Ovary (tissue), 9 donors: ENCODE data around the gene OR13C2. TPM values are rescaled to one million over a fixed set of nuclear protein-coding genes. Genes with fewer than 3 reads are reported as not detected.

Experiments
- DNase-seq, 5 donors: peaks; one replicate each; pipeline ENCODE4 v3.0.0-alpha.2; 2019 to 2020
- H3K27ac ChIP-seq, 2 donors: fragments of 200-600 bp; one replicate each; pipeline versions ENCODE4 v1.5.1 to v1.8.0; 2019 to 2022
- H3K27me3 ChIP-seq: fragments of 200-600 bp; one replicate; pipeline ENCODE4 v1.8.0; 2022
- H3K36me3 ChIP-seq: fragments of 200-600 bp; sonication (generic); one replicate; pipeline ENCODE4 v1.5.1; 2019
- H3K4me1 ChIP-seq: one replicate; pipeline ENCODE4 v1.8.1; 2013; ENCODE audit warnings: mild to moderate bottlenecking, moderate library complexity; ENCODE audit not compliant: insufficient read depth
- H3K4me3 ChIP-seq: fragments of 200-600 bp; sonication (generic); one replicate; pipeline ENCODE4 v1.5.1; 2017
- H3K9me3 ChIP-seq, 2 donors: fragments of 200-600 bp in 1 of 2; sonication (generic) in 1 of 2; one replicate each; pipeline versions ENCODE4 v1.5.1 to v1.8.1; 2013 to 2019; ENCODE audit warnings: mild to moderate bottlenecking in 1 of 2, moderate library complexity in 1 of 2
- CTCF ChIP-seq, 3 donors: fragments of 450-650 bp in 2 of 3; fragments of 200-600 bp in 1 of 3; IDR thresholded peaks; one replicate each; pipeline versions ENCODE4 v1.5.1 to v1.8.0; 2016 to 2022; ENCODE audit warnings: antibody characterized with exemption in 3 of 3, mild to moderate bottlenecking in 1 of 3
- EP300 ChIP-seq: sonication (generic); formaldehyde crosslinking; IDR thresholded peaks from one replicate; pipeline ENCODE4 v1.6.1; 2017; ENCODE audit warnings: antibody characterized with exemption
- POLR2A ChIP-seq: fragments of 450-650 bp; IDR thresholded peaks from one replicate; pipeline ENCODE4 v1.6.1; 2017; ENCODE audit warnings: antibody characterized with exemption, mild to moderate bottlenecking, moderate library complexity
- WGBS, 3 donors: extraction: QIAGEN DNeasy Blood & Tissue Kit in 1 of 3; methylation state at CpG; one replicate each; pipeline versions ENCODE4 v1.1.5 to v1.1.7; 2013 to 2017; 5-methylcytosine and 5-hydroxymethylcytosine counted together
- intact Hi-C, 4 donors: fragments of 100-400 bp; cut with DNase I; formaldehyde crosslinking; loops; one replicate each; pipeline versions ENCODE4 v1.11.0 to v1.15.1; 2022 to 2023
- polyA plus RNA-seq, 2 donors: library from polyadenylated mRNA; stranded (reverse); fragments of 200-250 nt in 1 of 2; fragments of 350-450 nt in 1 of 2; fragmentation: Illumina TruSeq in 1 of 2; extraction: RNeasy Lipid Tissue Mini Kit (QIAGEN cat#74804) in 1 of 2; gene quantifications; one replicate each; pipeline ENCODE4 v1.2.3, GENCODE V29; 2013 to 2014
- total RNA-seq, 7 donors: library from RNA; depleted of rRNA in 2 of 7; stranded (reverse); fragments of >200 nt in 2 of 7; fragmentation: NEBNext Ultra II Directional in 3 of 7; extraction: Animal tissue kit (Norgen Biotek cat#: 25700) in 3 of 7; gene quantifications; one replicate each; pipeline versions ENCODE4 v1.1.0 to v1.2.4, GENCODE V29; 2016 to 2023
- donor health status: DM: no; HTN: no; CAD: no; lungs with moderate emphysema.
- donor health status: DM: no; HTN: no; CAD: no.
- donor health status: Bipolar disorder and iron deficiency.
- donor health status: DM: yes; HTN: yes; CAD: no.
- donor health status: DM: no; HTN: no; CAD: no.
- donor health status: DM: yes; HTN: yes; CAD: no.

Gene OR13C2
- total and polyA plus RNA-seq, 9 donors: not detected

- Histone ChIP-seq H3K4me1 (no peaks in the 10 kb centered on the region), H3K4me3 (no peak overlapping the region), H3K36me3 (no peaks in the 10 kb centered on the region), H3K9me3 (no peaks in the 10 kb centered on the region), H3K27ac (no peak overlapping the region), H3K27me3 (no peaks in the 10 kb centered on the region)
- TF ChIP-seq EP300 (no peak), POLR2A (no peak), CTCF (IDR thresholded peaks at IDR 0.05) (no peak)
- intact Hi-C loops: no loop called here
- 3 to 34% (median 21%) methylated on average over 1 of the region's 1 CpG for WGBS, 3 donors
- no peak for DNase-seq
Observed at GRCh38 chr9:104589626-104590025, 15.8 kb downstream of the OR13C2 start.

- no peaks in the 10 kb centered on the region for H3K9me3 ChIP-seq
- H3K27ac ChIP-seq: no peak overlapping the region
- no peak overlapping the region for H3K4me3 ChIP-seq
- no peaks in the 10 kb centered on the region for H3K36me3 ChIP-seq
- no peak for DNase-seq
- intact Hi-C loops: no loop called here
- TF ChIP-seq EP300 (no peak), CTCF (IDR thresholded peaks at IDR 0.05) (no peak)
- H3K27me3 ChIP-seq: no peaks in the 10 kb centered on the region
- H3K4me1 ChIP-seq: no peaks in the 10 kb centered on the region
- WGBS, 3 donors: 0 to 87% (median 68%) methylated on average over 1 of the region's 1 CpG
Observed at GRCh38 chr9:104586496-104587180, 18.8 kb downstream of the OR13C2 start.

GRCh38 chr9:104580562-104580961 is 24.9 kb downstream of the OR13C2 start:
- WGBS, 3 donors: 79 to 92% (median 88%) methylated on average over 1 of the region's 1 CpG
- intact Hi-C loops: no loop called here
- TF ChIP-seq EP300: no peak
- no peak for TF ChIP-seq CTCF (IDR thresholded peaks at IDR 0.05)
- no peak for TF ChIP-seq POLR2A

GRCh38 chr9:104577263-104577662 is 28.2 kb downstream of the OR13C2 start:
- intact Hi-C loops: no loop called here
- Histone ChIP-seq H3K36me3 (no peaks in the 10 kb centered on the region), H3K4me3 (no peak overlapping the region), H3K4me1 (no peaks in the 10 kb centered on the region), H3K27me3 (no peaks in the 10 kb centered on the region), H3K27ac (no peak overlapping the region), H3K9me3 (no peaks in the 10 kb centered on the region)
- no peak for TF ChIP-seq CTCF (IDR thresholded peaks at IDR 0.05)
- no peak for TF ChIP-seq EP300
- TF ChIP-seq POLR2A: no peak
- 79 to 82% (median 80%) methylated on average over 5 of the region's 5 CpGs for WGBS, 3 donors
- no peak for DNase-seq

More at GRCh38 chr9:104580562-104580961, 24.9 kb downstream of the OR13C2 start:
- no peak for DNase-seq
- H3K4me3 ChIP-seq: no peak overlapping the region
- no peak overlapping the region for H3K27ac ChIP-seq
- no peaks in the 10 kb centered on the region for H3K4me1 ChIP-seq
- H3K27me3 ChIP-seq: no peaks in the 10 kb centered on the region
- no peaks in the 10 kb centered on the region for H3K9me3 ChIP-seq
- no peaks in the 10 kb centered on the region for H3K36me3 ChIP-seq
